Epithelial cell of esophagus (primary cell): ENCODE measurements around the gene RBKS.
A peak's percentile ranks its signal among the peaks of the same experiment; 100 is the strongest.

ENCODE experiments used
- DNase-seq: peaks from one replicate; pipeline ENCODE4 v3.0.0; 2010; ENCODE audit warnings: low read depth
- H3K4me3 ChIP-seq: 2 replicates; pipeline ENCODE4 v1.5.1; 2011; ENCODE audit warnings: mild to moderate bottlenecking, low read length, control low read depth
- CTCF ChIP-seq: IDR thresholded peaks from 2 replicates; pipeline ENCODE4 v1.5.1; 2011; ENCODE audit warnings: low read depth, mild to moderate bottlenecking, low read length, control low read depth, inconsistent platforms; ENCODE audit not compliant: insufficient read depth; ENCODE audit errors: missing control alignments

Gene RBKS

GRCh38 chr2:27763907-27764267 is 126.3 kb downstream of the RBKS start:
- no peak overlapping the region for H3K4me3 ChIP-seq
- DNase-seq: no peak
- TF ChIP-seq CTCF: no peak

- no peak overlapping the region for H3K4me3 ChIP-seq
- no peak for DNase-seq
- no peak for TF ChIP-seq CTCF
These were observed 127.0 kb downstream of the RBKS start for GRCh38 chr2:27762951-27763906.

- no peak for TF ChIP-seq CTCF
- no peak for DNase-seq
These were observed 133.4 kb downstream of the RBKS start for GRCh38 chr2:27756544-27757498.

GRCh38 chr2:27756091-27756490 is 134.1 kb downstream of the RBKS start:
- no peak for DNase-seq
- no peak for TF ChIP-seq CTCF
- H3K4me3 ChIP-seq: no peak overlapping the region

More at GRCh38 chr2:27756544-27757498, 133.4 kb downstream of the RBKS start:
- no peak overlapping the region for H3K4me3 ChIP-seq

- H3K4me3 ChIP-seq: no peak overlapping the region
- no peak for TF ChIP-seq CTCF
- DNase-seq: no peak
These were observed 135.4 kb downstream of the RBKS start for GRCh38 chr2:27754831-27755230.

GRCh38 chr2:27754138-27754588 is 136.0 kb downstream of the RBKS start:
- peak; percentile 97 for TF ChIP-seq CTCF
- no peak overlapping the region for H3K4me3 ChIP-seq
- DNase-seq: peak; percentile 87
